Measurements from ENCODE around the gene VTI1A.

- TF ChIP-seq ZNF266 (tag by site-specific recombination; IDR thresholded peaks at IDR 0.05; ENCODE audit: low read depth) (no peak), KLF8 (tag by site-specific recombination; IDR thresholded peaks at IDR 0.05) (no peak), ZNF645 (tag by site-specific recombination; IDR thresholded peaks at IDR 0.05) (no peak), ZNF274 (IDR thresholded peaks at IDR 0.05; ENCODE audit: low read length) (no peak), ZNF274 (tag by site-specific recombination; IDR thresholded peaks at IDR 0.05; ENCODE audit: borderline replicate concordance) (no peak), TSHZ1 (tag by site-specific recombination; IDR thresholded peaks at IDR 0.05; ENCODE audit: borderline replicate concordance) (no peak), ZBTB49 (tag by site-specific recombination; IDR thresholded peaks at IDR 0.05; ENCODE audit: low read depth) (no peak)
These were observed 343.0 kb downstream of the VTI1A start for GRCh38 chr10:112790030-112790429.
